Nucleus accumbens (tissue), 56 donors: ENCODE measurements around the gene MCU.
"Not testable (repeated sequence)": the region's sequence is repeated elsewhere in the genome, so short reads cannot be mapped to it uniquely, and the experiment has no call there.

ENCODE experiments used
- DNase-seq, 56 donors: peaks; one replicate each; lab custom pipeline; 2025; lab: John Stamatoyannopoulos, UW

The MCU gene

DNA sequence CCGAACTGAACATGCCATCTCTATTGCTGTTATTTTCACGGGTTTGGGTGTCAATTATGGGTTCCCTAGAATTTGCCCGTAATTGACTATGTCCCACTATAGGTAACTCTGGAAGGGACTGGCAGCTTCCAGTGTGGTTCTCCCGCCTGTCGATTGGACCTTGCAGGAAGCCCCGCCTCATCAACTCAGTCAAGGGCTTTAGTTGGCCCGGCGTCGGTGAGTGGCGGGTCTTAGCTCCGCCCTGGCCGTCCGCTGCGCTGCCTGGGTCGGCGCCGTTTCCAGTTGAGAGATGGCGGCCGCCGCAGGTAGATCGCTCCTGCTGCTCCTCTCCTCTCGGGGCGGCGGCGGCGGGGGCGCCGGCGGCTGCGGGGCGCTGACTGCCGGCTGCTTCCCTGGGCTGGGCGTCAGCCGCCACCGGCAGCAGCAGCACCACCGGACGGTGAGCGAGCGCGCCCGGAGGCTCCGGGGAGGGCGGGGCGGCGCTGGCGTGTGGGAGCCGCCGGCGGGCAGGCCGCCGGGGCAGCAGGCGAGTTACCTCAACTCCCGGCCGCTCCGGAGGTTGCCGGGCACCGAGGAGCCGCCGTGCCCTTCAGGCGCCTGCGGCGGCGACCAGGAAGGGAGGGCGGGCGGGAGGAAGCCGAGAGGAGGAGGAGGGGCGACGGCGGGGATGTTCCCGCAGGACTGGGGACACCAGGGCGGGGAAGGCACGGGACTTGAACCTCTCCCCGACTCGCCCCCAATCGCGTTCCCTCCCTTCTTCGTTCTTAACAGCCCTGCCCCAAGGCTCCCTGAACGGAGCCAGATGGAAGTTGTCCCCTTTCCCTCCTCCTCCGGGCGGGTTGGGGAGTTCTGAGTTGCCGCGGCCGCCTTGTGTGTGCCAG lies at the start of gene MCU:
TSS of gene MCU (plus strand) at position 281 of the 881 bp plus-strand sequence. CDS start at position 290, 9 bp downstream.
- peak; percentile 44 to 98 (median 92) for DNase-seq

- DNase-seq = no peak
Measured at GRCh38 chr10:72642318-72642717, 49.6 kb upstream of the MCU start.

GRCh38 chr10:72645263-72645858 lies 46.6 kb upstream of the MCU start:
- DNase-seq = no peak

DNA sequence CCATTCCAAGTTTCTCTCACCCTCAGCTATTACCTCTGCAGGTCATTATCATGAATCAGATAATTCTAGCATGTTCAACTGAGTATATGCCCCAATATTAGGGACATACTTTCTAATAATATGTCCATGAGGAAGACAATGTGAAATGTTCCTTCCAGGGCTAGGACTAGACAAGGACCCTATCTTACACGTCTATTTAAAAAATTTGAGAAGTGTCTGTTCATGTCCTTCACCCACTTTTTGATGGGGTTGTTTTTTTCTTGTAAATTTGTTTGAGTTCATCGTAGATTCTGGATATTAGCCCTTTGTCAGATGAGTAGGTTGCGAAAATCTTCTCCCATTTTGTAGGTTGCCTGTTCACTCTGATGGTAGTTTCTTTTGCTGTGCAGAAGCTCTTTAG lies 45.0 kb upstream of the MCU start:
- not testable (repeated sequence) for DNase-seq

DNA sequence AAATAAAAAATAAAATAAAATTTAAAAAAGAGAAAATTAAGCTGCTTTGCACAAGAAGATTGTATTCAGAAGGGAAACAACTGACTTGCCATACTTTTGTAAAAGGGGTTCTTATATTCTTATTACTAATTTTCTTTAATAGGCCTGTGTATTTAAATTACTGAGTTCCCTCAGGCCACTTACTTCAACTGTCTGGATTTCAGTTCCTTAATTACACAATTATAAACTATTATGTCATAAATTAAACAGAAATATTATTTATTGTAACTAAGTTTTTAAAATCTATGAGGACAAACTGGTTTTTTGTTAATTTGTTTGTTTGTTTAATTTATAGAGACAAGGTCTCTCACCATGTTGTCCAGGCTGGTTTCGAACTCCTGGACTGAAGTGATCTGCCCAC lies 43.6 kb upstream of the MCU start:
- DNase-seq = no peak

DNA sequence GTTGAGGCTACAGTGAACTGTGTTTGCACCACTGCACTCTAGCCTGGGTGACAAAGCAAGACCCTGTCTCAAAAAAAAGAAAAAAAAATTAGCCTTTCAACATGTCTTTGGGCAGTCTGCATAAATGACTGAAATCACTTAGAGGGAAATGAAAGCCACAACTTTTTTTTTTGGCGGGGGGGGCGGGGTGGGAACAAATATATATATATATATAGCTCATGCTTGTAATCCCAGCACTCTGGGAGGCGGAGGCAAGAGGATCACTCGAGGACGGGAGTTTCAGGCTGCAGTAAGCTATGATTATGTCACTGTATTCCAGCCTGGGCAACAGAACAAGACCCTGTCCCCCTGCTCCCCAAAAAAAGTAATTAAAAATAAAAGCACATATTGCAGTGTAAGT lies 42.7 kb upstream of the MCU start:
- no peak for DNase-seq

DNA sequence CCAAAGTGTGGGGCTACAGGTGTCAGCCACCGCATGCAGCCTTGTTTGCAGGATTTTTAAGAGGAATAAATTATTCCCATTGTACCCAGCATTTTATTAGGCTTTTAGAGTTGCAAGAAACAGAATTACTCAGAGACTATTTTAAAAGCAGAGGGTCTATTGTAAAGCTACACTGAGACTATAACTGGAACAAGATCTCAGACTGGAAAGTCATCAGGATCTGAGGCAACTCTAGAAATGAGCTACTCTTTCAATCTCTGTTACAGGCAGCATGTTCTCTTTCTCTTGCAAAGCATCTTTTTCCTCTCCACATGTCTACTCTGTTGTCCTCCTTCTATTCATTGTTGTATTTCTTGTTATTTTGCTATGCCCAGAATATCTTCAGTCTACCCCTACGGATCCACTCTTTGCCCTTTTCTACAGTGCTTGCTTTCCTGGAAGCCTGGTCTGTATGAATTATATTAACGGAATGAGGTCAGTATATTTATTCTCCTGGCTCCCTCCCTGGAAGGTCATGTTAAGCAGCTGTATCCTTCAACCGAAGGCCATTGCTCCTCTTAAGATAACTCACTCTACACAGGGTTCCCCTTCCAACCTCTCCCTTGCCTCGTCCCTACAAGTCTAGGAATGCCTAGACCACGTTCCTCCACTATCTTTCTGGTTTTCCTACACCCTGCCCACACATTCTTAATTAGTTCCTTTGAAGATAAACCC lies 38.4 kb upstream of the MCU start:
- no peak for DNase-seq

DNA sequence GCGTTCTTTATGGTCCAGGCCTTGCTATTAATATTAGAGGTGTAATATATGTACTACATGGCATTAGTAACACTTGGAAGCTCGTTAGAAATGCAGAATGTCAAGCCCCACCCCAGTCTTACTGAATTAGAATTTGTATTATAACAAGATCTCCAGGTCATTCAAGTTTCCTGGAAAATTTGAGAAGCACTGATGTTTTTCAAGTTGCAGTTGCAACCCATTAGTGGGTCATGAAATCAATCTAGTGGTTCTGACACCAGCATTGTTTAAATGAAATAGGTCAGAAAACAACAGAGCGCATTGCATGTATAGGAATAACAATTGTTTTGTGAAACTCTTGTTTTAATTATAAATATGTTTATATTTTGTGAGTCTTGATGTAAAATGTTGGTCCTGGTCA lies 37.2 kb upstream of the MCU start:
- no peak for DNase-seq

DNA sequence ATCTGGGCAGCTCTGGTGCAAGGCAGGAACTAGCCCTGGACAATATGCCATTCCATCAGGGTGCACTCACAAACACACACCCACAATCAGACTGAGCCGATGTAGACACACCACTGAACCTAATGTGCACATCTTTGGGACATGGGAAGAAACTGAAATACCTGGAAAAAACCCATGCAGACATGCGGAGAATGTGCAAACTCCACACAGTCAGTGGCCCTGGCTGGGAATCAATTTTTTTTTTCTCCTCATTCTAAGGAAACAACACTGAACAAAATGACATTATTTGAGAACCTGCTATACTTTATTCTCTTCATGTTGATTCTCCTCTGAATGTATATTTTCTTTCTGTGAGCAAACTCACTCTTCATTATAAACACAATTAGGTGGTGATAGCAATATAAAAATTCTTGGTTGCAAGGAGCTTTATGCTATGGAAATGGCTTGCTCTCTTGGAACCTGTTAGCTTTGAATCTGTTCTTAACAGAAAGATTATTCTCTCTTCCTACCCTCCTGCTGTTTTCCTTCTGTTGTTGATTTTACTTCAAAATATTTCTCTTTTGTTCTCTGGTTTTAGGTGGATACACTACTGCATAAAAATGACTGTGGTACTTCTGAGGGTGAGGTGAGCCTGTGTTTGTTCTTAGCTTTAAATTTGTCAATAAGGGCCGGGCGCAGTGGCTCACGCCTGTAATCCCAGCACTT lies 33.1 kb upstream of the MCU start:
- DNase-seq = no peak

GRCh38 chr10:72659694-72660093 lies 32.2 kb upstream of the MCU start:
- no peak for DNase-seq

DNA sequence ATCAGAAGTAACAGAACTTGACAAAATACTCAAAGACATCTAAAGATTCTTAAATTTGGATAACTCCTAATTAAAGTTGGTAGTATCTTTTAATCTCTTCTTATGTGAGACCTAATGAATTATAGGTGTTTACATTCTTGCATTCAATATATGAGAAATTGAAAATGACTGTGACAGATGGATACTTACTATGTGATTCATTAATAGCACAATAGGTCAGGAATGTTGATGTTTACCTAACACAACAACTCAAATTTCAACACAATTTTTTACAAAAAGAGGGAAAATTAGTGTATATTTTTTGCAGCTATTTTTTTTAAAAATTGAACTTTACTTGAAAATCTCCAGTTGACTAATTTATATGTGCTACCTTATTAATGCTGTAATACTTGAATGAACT lies 31.7 kb upstream of the MCU start:
- DNase-seq = no peak

GRCh38 chr10:72661431-72661830 lies 30.5 kb upstream of the MCU start:
- DNase-seq = no peak

DNA sequence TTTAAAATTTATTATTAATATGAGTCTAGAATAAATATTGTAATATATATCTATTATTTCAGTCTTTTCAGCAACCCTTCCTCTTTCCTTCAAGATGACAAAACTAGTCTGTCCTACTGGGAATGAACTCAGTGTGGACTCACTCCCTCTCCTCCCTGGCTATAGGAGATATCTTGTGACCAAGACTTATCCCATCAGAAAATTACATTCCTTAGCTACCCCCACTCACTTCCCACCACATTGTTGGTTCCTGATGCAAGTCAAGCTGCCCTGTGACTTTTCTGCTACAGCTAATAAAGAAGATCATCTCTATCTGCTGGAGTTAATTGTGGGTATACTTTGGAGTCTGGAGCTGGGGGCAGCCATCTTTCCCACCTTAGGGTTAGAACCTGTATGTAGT lies 28.0 kb upstream of the MCU start:
- DNase-seq = no peak

GRCh38 chr10:72665925-72666324 lies 26.0 kb upstream of the MCU start:
- DNase-seq = no peak

DNA sequence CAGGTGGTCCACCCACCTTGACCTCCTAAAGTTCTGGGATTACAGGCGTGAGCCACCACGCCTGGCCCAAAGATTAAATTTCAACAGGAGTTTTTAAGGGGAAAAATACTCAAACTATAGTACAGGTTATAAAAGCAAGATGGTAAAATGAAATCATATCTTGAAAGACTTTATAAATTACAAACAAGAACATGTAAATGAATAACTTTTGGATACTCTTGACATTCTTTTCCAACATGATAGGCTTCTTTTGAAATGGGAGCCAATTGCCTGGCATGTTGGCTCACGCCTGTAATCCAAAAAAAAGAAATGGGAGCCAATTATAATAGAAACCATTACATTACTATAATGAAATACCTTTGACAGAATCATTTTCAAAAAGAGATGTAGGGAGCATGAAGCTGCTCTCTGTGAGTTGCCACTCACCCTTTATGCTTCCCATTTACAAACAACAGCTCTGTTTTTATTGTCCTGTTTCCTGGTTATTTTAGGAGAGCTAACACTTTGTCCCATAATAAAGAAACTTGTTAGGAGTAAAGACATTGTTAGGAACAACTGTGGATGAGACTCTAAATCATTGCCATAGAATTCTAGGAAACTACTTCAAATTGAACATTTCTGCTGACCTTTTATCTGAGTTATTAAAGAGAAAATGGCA lies 24.6 kb upstream of the MCU start:
- DNase-seq = no peak

DNA sequence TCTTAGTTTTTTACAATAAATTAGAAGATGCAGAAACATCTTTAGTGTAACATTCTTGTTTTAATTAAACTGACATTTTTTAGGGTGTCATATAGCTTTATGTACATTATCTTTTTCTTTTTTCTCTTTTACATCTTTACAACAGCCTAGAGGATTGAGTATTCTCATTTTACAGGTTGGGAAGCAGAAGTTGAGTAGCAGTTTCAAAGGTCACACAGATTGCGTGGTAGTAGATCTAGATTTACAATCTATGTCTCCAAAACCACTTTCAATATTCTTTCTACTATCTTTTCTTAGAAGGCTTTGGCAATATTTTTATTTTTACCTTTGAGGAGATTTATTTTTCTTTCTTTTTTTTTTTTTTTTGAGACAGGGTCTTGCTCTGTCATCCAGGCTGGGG lies 18.7 kb upstream of the MCU start:
- no peak for DNase-seq

DNA sequence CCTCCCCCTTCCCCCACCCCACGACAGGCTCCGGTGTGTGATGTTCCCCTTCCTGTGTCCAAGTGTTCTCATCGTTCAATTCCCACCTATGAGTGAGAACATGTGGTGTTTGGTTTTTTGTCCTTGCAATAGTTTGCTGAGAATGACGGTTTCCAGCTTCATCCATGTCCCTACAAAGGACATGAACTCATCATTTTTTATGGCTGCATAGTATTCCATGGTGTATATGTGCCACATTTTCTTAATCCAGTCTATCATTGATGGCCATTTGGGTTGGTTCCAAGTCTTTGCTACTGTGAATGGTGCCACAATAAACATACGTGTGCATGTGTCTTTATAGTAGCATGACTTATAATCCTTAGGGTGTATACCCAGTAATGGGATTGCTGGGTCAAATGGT lies 17.8 kb upstream of the MCU start:
- DNase-seq = not testable (repeated sequence)

- no peak for DNase-seq
Measured at GRCh38 chr10:72679838-72680241, 12.1 kb upstream of the MCU start.

DNA sequence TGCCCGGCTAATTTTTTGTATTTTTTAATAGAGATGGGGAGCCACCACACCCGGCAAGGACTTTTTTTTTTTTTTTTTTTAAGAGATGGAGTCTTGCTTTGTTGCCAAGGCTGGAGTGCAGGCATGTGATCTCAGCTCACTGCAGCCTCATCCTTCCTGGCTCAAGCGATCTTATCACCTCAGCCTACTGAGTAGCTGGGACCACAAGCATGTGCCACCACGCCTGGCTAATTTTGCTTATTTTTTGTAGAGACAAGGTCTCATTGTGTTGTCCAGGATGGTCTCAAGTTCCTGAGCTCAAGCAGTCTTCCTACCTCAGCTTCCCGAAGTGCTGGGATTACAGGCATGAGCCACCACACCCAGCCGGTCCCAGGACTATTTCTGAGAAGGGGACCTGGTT lies 9.3 kb upstream of the MCU start:
- DNase-seq = no peak

DNA sequence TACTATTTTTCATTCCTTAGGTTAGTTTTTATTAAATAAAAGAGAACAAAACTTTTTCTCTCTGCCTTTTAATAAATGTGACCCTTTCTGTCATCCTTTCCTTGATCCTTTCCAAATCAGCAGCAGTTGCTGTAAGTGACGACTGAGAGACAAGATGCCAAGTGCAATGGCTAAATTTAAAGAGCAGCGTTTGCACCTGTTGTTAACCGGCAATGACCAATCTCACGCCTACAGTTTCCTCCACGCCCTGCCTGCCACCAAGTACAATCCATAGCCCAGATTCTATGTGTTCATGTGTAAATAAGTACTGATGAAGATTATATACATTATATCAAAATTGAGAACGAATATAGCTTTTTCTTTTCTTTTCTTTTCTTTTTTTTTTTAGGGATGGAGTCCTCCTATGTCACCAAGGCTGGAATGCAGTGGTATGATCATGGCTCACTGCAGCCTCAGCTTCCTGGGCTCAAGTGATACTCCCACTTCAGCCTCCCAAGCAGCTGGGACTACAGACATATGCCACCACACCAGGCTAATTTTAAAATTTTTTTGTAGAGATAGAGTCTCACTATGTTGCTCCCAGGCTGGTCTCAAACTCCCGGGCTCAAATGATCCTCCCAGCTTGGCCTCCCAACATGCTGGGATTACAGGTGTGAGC lies 6.5 kb upstream of the MCU start:
- no peak for DNase-seq
